Regular cardiac myocyte (primary cell): ENCODE results near the gene TCHH. TPM values are rescaled to one million over a fixed set of nuclear protein-coding genes. Genes with fewer than 3 reads are reported as not detected.

ENCODE experiments used
- total RNA-seq: library from RNA; depleted of rRNA; stranded (reverse); fragments of >200 nt; gene quantifications from 2 replicates; pipeline ENCODE4 v1.2.3, GENCODE V29; 2014

The TCHH gene, protein sequence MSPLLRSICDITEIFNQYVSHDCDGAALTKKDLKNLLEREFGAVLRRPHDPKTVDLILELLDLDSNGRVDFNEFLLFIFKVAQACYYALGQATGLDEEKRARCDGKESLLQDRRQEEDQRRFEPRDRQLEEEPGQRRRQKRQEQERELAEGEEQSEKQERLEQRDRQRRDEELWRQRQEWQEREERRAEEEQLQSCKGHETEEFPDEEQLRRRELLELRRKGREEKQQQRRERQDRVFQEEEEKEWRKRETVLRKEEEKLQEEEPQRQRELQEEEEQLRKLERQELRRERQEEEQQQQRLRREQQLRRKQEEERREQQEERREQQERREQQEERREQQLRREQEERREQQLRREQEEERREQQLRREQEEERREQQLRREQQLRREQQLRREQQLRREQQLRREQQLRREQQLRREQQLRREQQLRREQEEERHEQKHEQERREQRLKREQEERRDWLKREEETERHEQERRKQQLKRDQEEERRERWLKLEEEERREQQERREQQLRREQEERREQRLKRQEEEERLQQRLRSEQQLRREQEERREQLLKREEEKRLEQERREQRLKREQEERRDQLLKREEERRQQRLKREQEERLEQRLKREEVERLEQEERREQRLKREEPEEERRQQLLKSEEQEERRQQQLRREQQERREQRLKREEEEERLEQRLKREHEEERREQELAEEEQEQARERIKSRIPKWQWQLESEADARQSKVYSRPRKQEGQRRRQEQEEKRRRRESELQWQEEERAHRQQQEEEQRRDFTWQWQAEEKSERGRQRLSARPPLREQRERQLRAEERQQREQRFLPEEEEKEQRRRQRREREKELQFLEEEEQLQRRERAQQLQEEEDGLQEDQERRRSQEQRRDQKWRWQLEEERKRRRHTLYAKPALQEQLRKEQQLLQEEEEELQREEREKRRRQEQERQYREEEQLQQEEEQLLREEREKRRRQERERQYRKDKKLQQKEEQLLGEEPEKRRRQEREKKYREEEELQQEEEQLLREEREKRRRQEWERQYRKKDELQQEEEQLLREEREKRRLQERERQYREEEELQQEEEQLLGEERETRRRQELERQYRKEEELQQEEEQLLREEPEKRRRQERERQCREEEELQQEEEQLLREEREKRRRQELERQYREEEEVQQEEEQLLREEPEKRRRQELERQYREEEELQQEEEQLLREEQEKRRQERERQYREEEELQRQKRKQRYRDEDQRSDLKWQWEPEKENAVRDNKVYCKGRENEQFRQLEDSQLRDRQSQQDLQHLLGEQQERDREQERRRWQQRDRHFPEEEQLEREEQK (N-terminal part only)
- total RNA-seq, result under 0.01 TPM in 1 of 2 replicates, not detected in the other

DNA sequence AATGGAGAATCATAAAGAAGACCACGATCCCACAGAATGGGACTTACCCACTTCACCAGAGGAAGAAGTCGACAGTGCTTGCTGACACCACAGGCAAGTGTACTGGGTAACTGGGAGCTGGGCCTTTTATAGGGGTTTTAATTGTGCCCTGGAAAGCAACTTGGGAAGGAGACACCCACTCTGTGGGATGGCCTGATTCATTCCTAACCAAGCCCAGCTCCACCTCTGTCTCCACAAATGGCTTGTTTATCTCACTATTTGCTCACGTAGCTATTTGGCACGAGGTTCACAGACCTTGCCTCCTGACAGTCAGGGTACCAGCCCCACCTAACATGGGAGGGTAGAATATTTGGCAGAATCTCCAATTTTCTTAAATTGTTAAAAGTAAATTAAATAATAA is at the start of gene TCHH:
Gene TCHH (minus strand): TSS at position 101 of the 400 bp plus-strand sequence. CDS start 1,364 bp downstream, outside the sequence.

DNA sequence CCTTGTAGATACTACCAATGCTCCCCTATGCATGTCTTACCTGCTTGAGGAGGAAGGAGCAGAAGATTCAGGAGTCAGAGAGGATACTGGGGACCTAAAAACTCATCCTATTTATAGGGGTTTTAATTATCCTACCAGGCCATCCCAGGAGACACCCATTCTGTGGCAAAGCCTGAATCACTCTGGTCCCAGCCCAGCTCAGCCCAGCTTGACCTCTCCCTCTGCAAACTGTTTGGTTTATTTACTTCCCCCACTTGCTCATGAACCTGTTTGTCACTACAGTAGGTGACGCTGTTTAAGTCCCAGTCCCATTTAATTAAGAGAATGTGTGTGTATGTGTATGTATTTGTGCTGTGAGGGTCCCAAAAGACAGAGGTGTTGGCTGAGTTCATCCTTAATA is 43.9 kb upstream of the TCHH start, which contains the start of gene RPTN:
Gene RPTN (minus strand): TSS at position 85 of the 400 bp plus-strand sequence. CDS start 1,339 bp downstream, outside the sequence.

DNA sequence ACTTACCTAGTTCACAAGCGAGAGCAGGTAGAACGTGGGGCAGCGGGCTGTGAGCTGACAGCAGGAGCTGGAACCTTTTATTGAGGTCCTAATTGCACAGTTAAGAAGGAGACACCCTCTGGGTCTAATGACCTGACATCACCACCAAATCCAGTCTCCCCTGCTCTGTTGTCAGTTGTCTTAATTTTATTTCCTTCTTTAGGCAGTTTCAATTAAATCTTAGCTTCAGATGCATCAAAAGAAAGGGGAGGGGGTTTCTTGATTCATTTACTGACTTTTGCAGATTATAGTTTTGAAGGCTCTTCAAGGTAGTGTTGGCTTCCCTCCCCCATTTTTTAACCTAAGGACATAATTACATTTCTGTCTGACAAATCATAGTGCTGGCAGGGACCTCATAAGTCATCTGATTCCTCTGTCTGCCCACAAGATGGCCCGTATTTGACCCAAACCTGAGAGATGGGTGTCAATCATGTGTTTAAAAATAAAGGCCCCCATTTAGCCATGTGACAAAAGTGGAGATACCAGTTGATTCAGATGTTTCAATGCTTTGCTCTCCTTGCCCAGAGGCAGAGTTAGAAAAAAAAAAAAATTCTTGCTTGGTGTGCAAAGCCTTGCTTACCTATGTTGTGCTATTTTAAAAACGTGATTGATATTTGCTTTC is 26.1 kb downstream of the TCHH start, which contains the start of gene TCHHL1:
Gene TCHHL1 (minus strand): TSS at position 51 of the 661 bp plus-strand sequence. CDS start 921 bp downstream, outside the sequence.

Other genes with a start within 250 kb of the TCHH start
- 6.8 and 8.4 TPM in 2 replicates for gene THEM4, start 205.9 kb downstream of the TCHH start, total RNA-seq
- 50.8 and 85.4 TPM in 2 replicates for gene S100A10, start 121.6 kb downstream of the TCHH start, total RNA-seq
- gene S100A11, start 78.4 kb downstream of the TCHH start, total RNA-seq, result 33.3 and 38.5 TPM in 2 replicates
- gene TCHHL1, start 26.4 kb downstream of the TCHH start, total RNA-seq, result not detected in 2 replicates
- gene RPTN, start 43.8 kb upstream of the TCHH start, total RNA-seq, result under 0.01 TPM in 2 replicates
- not detected in 2 replicates for gene HRNR, start 108.7 kb upstream of the TCHH start, total RNA-seq
- under 0.01 TPM in 2 replicates for gene FLG, start 209.8 kb upstream of the TCHH start, total RNA-seq
- gene FLG2, start 244.6 kb upstream of the TCHH start, total RNA-seq, result not detected in 2 replicates